Trophoblast cell (in vitro differentiated cells and primary cell): ENCODE results near the gene TAT.
"Not testable (repeated sequence)": the region's sequence is repeated elsewhere in the genome, so short reads cannot be mapped to it uniquely, and the experiment has no call there.

Experiments
- DNase-seq, 2 donors: peaks; one replicate each; pipeline ENCODE4 v3.0.0-alpha.2; 2016
- H2AFZ ChIP-seq: 2 replicates; pipeline ENCODE4 v1.6.1; 2013; ENCODE audit warnings: low read length, moderate library complexity, mild to moderate bottlenecking; ENCODE audit not compliant: insufficient read depth, poor library complexity
- H2AK5ac ChIP-seq: 2 replicates; pipeline ENCODE4 v1.6.1; 2013; ENCODE audit warnings: mild to moderate bottlenecking, low read length
- H2BK120ac ChIP-seq: 2 replicates; pipeline ENCODE4 v1.6.1; 2013; ENCODE audit warnings: low read length, mild to moderate bottlenecking, moderate library complexity; ENCODE audit not compliant: insufficient read depth, poor library complexity
- H2BK12ac ChIP-seq: 2 replicates; pipeline ENCODE4 v1.6.1; 2013; ENCODE audit warnings: mild to moderate bottlenecking, low read length, moderate library complexity
- H2BK5ac ChIP-seq: 2 replicates; pipeline ENCODE4 v1.6.1; 2013; ENCODE audit warnings: low read length, low read depth, moderate library complexity, mild to moderate bottlenecking; ENCODE audit not compliant: poor library complexity
- H3K14ac ChIP-seq: 2 replicates; pipeline ENCODE4 v1.6.1; 2013; ENCODE audit warnings: mild to moderate bottlenecking, low read length
- H3K18ac ChIP-seq: 2 replicates; pipeline ENCODE4 v1.6.1; 2013; ENCODE audit warnings: mild to moderate bottlenecking, low read length
- H3K23ac ChIP-seq: 2 replicates; pipeline ENCODE4 v1.6.1; 2013; ENCODE audit warnings: low read length
- H3K27ac ChIP-seq: 2 replicates; pipeline ENCODE4 v1.5.1; 2013; ENCODE audit warnings: low read depth, mild to moderate bottlenecking, inconsistent platforms, low read length, moderate library complexity
- H3K27me3 ChIP-seq: 2 replicates; pipeline ENCODE4 v1.6.1; 2013; ENCODE audit warnings: inconsistent platforms, mild to moderate bottlenecking, low read length, moderate library complexity; ENCODE audit not compliant: insufficient read depth
- H3K36me3 ChIP-seq, 2 experiments: 1 replicate in 1 of 2; 2 replicates in 1 of 2; pipeline ENCODE4 v1.6.1; 2013; ENCODE audit warnings: low read length in 2 of 2, mild to moderate bottlenecking in 2 of 2, moderate library complexity in 1 of 2; ENCODE audit not compliant: insufficient read depth in 2 of 2, control insufficient read depth in 1 of 2
- H3K4ac ChIP-seq: 2 replicates; pipeline ENCODE4 v1.6.1; 2013; ENCODE audit warnings: low read depth, mild to moderate bottlenecking, low read length, moderate library complexity
- H3K4me1 ChIP-seq, 2 experiments: 1 replicate in 1 of 2; 2 replicates in 1 of 2; pipeline ENCODE4 v1.6.1; 2013; ENCODE audit warnings: low read length in 2 of 2, mild to moderate bottlenecking in 2 of 2, moderate library complexity in 1 of 2; ENCODE audit not compliant: insufficient read depth in 2 of 2, control insufficient read depth in 1 of 2
- H3K4me2 ChIP-seq: 2 replicates; pipeline ENCODE4 v1.6.1; 2013; ENCODE audit warnings: inconsistent platforms, mild to moderate bottlenecking, low read length, moderate library complexity
- H3K4me3 ChIP-seq: 2 replicates; pipeline ENCODE4 v1.5.1; 2013; ENCODE audit warnings: mild to moderate bottlenecking, low read depth, low read length, inconsistent platforms
- H3K79me1 ChIP-seq: one replicate; pipeline ENCODE4 v1.6.1; 2013; ENCODE audit warnings: low read length
- H3K79me2 ChIP-seq: 2 replicates; pipeline ENCODE4 v1.6.1; 2013; ENCODE audit warnings: low read length, mild to moderate bottlenecking; ENCODE audit not compliant: control insufficient read depth, insufficient read depth, poor library complexity
- H3K9ac ChIP-seq: 2 replicates; pipeline ENCODE4 v1.6.1; 2013; ENCODE audit warnings: mild to moderate bottlenecking, low read length
- H3K9me3 ChIP-seq: 2 replicates; pipeline ENCODE4 v1.6.1; 2013; ENCODE audit warnings: low read depth, mild to moderate bottlenecking, control low read depth, inconsistent platforms, low read length; ENCODE audit not compliant: insufficient read depth
- H4K12ac ChIP-seq: 2 replicates; pipeline ENCODE4 v1.6.1; 2013; ENCODE audit warnings: low read depth, mild to moderate bottlenecking, low read length, moderate library complexity
- H4K8ac ChIP-seq: 2 replicates; pipeline ENCODE4 v1.6.1; 2013; ENCODE audit warnings: low read depth, mild to moderate bottlenecking, low read length, moderate library complexity
- H4K91ac ChIP-seq: one replicate; pipeline ENCODE4 v1.6.1; 2013; ENCODE audit warnings: low read depth, mild to moderate bottlenecking, low read length, moderate library complexity
- WGBS: extraction: QIAGEN DNeasy Blood & Tissue Kit; methylation state at CpG from one replicate; pipeline ENCODE4 v1.1.7; 2013; ENCODE audit warnings: missing lambda C conversion rate; ENCODE audit not compliant: insufficient read length, insufficient coverage; ENCODE audit errors: extremely low coverage; 5-methylcytosine and 5-hydroxymethylcytosine counted together

Gene TAT

GRCh38 chr16:71584543-71585317 is 7.8 kb upstream of the TAT start:
- Histone ChIP-seq H3K14ac (no peak overlapping the region), H4K8ac (no peak overlapping the region), H2AFZ (no peak overlapping the region), H3K27ac (no peak overlapping the region), H4K12ac (no peak overlapping the region), H3K23ac (no peak overlapping the region), H3K27me3 (no peaks in the 10 kb centered on the region), H3K4ac (no peak overlapping the region), H4K91ac (no peak overlapping the region), H3K79me1 (no peaks in the 10 kb centered on the region), H3K4me3 (no peak overlapping the region), H3K9ac (no peak overlapping the region), H2BK5ac (no peak overlapping the region), H3K4me1 (no peaks in the 10 kb centered on the region), H3K36me3 (no peaks in the 10 kb centered on the region), H2BK120ac (no peak overlapping the region), H3K79me2 (no peaks in the 10 kb centered on the region), H3K9me3 (no peaks in the 10 kb centered on the region), H3K18ac (no peak overlapping the region), H3K4me2 (no peak overlapping the region), H2AK5ac (no peak overlapping the region), H2BK12ac (no peak overlapping the region)
- no peak for DNase-seq
- no CpG with 5 or more reads among the region's 3 CpGs for WGBS

GRCh38 chr16:71582553-71582848 is 5.6 kb upstream of the TAT start:
- H3K4me2 ChIP-seq, H3K27me3 ChIP-seq, H2AK5ac ChIP-seq, H3K4me3 ChIP-seq, H2BK12ac ChIP-seq, H3K4ac ChIP-seq, H3K18ac ChIP-seq, DNase-seq, H3K27ac ChIP-seq, H2BK120ac ChIP-seq, H3K79me2 ChIP-seq, H2BK5ac ChIP-seq, H3K14ac ChIP-seq, H4K12ac ChIP-seq, H3K36me3 ChIP-seq, H4K91ac ChIP-seq, H3K9me3 ChIP-seq, H3K4me1 ChIP-seq, H3K23ac ChIP-seq, H2AFZ ChIP-seq, H3K9ac ChIP-seq, H3K79me1 ChIP-seq, H4K8ac ChIP-seq: not testable (repeated sequence)
- no CpG with 5 or more reads among the region's 5 CpGs for WGBS

- no peaks in the 10 kb centered on the region for H3K79me1 ChIP-seq
- DNase-seq = no peak
- H2BK5ac ChIP-seq = no peak overlapping the region
- H2AK5ac ChIP-seq = no peak overlapping the region
- H2BK12ac ChIP-seq = no peak overlapping the region
- no peak overlapping the region for H3K23ac ChIP-seq
- H3K36me3 ChIP-seq = no peaks in the 10 kb centered on the region
- no peak overlapping the region for H3K4me2 ChIP-seq
- no peaks in the 10 kb centered on the region for H3K27me3 ChIP-seq
- no peak overlapping the region for H4K12ac ChIP-seq
- no peaks in the 10 kb centered on the region for H3K79me2 ChIP-seq
- no peak overlapping the region for H2AFZ ChIP-seq
- no peaks in the 10 kb centered on the region for H3K9me3 ChIP-seq
- H3K27ac ChIP-seq = no peak overlapping the region
- no peak overlapping the region for H3K9ac ChIP-seq
- no peaks in the 10 kb centered on the region for H3K4me1 ChIP-seq
- no peak overlapping the region for H3K4ac ChIP-seq
- H4K8ac ChIP-seq = no peak overlapping the region
- no peak overlapping the region for H2BK120ac ChIP-seq
- no peak overlapping the region for H4K91ac ChIP-seq
- no peak overlapping the region for H3K18ac ChIP-seq
- no peak overlapping the region for H3K4me3 ChIP-seq
- no peak overlapping the region for H3K14ac ChIP-seq
Observed at GRCh38 chr16:71574702-71575101, 2.2 kb downstream of the TAT start.

GRCh38 chr16:71573387-71574094 is 3.4 kb downstream of the TAT start:
- H3K36me3 ChIP-seq = no peaks in the 10 kb centered on the region
- no peak overlapping the region for H3K14ac ChIP-seq
- H3K4me2 ChIP-seq = no peak overlapping the region
- H3K27me3 ChIP-seq = no peaks in the 10 kb centered on the region
- no peak overlapping the region for H2BK12ac ChIP-seq
- H3K23ac ChIP-seq = no peak overlapping the region
- no peak overlapping the region for H3K4me3 ChIP-seq
- WGBS = no CpG with 5 or more reads among the region's 5 CpGs
- no peaks in the 10 kb centered on the region for H3K4me1 ChIP-seq
- DNase-seq = no peak
- H4K8ac ChIP-seq = no peak overlapping the region
- H3K9me3 ChIP-seq = no peaks in the 10 kb centered on the region
- no peak overlapping the region for H2AK5ac ChIP-seq
- H2BK120ac ChIP-seq = no peak overlapping the region
- H3K79me2 ChIP-seq = no peaks in the 10 kb centered on the region
- H4K91ac ChIP-seq = no peak overlapping the region
- H3K9ac ChIP-seq = no peak overlapping the region
- no peak overlapping the region for H3K18ac ChIP-seq
- no peak overlapping the region for H4K12ac ChIP-seq
- H2BK5ac ChIP-seq = no peak overlapping the region
- H3K4ac ChIP-seq = no peak overlapping the region
- H2AFZ ChIP-seq = no peak overlapping the region
- H3K79me1 ChIP-seq = no peaks in the 10 kb centered on the region
- no peak overlapping the region for H3K27ac ChIP-seq
